ENCODE data around the gene ASB1. TPM values are rescaled to one million over a fixed set of nuclear protein-coding genes. Genes with fewer than 3 reads are reported as not detected.

Gene ASB1
- total and polyA plus RNA-seq, 2 of the 13 experiments (the other 11 are each of a cell fraction or from before 2014, with no cell fraction given), result 48.6 to 49.2 TPM

DNA sequence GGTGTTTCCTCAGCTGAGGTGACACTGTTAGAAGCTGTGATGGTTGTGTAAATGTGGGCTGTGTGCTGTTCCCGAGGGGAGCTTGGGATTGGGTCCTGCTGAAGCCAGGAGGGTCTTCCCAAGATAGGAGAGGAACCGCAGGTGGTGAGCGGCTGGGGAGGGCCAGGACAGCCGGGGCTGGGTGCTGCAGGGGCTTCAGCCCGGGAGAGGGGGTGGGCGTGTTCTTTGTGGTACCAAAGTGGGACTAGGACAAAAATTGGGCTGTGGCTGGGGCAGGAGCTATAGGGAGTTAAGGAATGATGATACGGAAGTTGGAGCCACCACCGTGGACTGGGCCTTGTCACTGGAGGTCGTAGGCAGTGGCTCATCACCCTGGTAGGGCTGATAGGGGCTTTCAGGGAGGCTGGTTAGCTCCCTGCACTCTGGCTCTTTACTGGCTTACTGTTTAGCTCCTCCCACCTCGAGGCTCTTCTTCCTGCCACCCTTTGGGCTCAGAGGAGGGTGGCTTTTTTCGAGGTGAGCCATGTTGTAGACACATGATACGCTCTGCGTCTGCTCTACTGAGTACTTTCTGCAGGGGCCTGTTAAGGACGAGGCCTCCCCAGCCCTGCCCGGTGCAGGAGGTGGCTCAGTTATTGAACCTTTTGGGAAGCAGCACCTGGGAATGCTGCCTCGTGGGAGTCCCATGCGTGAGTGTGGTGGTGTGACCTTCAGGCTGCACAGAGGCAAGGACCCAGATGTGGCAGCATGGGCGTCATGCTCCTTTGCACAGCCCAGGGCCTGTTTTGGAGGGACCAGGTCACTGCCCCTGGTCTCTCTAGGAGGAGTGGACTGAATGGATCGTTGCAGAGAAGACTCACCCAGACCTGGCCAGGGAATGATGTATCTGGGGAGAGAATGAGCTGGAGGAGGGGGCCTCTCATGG is 21.6 kb downstream of the ASB1 start:
- BruUV-seq (replicated peaks), result no TSS peak
- no peaks in the 10 kb centered on the region for H3K9me3 ChIP-seq (ENCODE audit: low read length)
- H3K4me1 ChIP-seq (ENCODE audit: insufficient read depth, low read length), result peaks cover 39% of the 10 kb centered on the region
- DNase-seq (ENCODE audit: low spot score) (no peak), FAIRE-seq (no peak), ATAC-seq (no peak)
- in situ Hi-C loops (cut with HindIII; ENCODE audit: extremely low pct_ligation_motif_present, low pct_unique_long_range_greater_than_20kb) (no loop called here), intact Hi-C loops (cut with micrococcal nuclease; ENCODE audit: unreplicated experiment) (loop anchor here (10.0 kb wide), 1 partner anchor 383 kb away; the partner anchor contains the start of gene SCLY)
- H3K4me3 ChIP-seq (replicated peaks in 1 of 3; ENCODE audit: insufficient read depth in 1 of 3, low read depth in 2 of 3, low read length in 3 of 3), result no peak overlapping the region
- peak overlapping the region; percentile 43; the same call in 1 of the 2 replicates for H3K9ac ChIP-seq (ENCODE audit: insufficient read depth, low read depth, low read length)
- H2AFZ ChIP-seq (ENCODE audit: low read length), result no peak overlapping the region
- WGBS (ENCODE audit: low lambda C conversion rate), result 89% methylated on average over 19 of the region's 19 CpGs
- peaks cover 47 to 81% of the 10 kb centered on the region in 2 experiments for H3K36me3 ChIP-seq (replicated peaks in 1 of 2; ENCODE audit: control insufficient read depth in 1 of 2, insufficient read depth in 2 of 2, low read length in 2 of 2)
- POLR2A ChIA-PET, result interaction anchor here (2.3 kb wide), 1 partner anchor 20 kb away, joined by 11 read pairs; no protein-coding TSS in a partner anchor
- H3K79me2 ChIP-seq (ENCODE audit: insufficient read depth, low read length), result peaks cover 38% of the 10 kb centered on the region
- H3K27me3 ChIP-seq (ENCODE audit: control insufficient read depth in 1 of 2, insufficient read depth in 2 of 2, low read length in 2 of 2), result no peaks in the 10 kb centered on the region
- CTCF ChIA-PET (ENCODE audit: low intra/inter-chr PET ratio, low total read pairs), result no interaction called here
- H4K20me1 ChIP-seq (ENCODE audit: insufficient read depth, low read length), result no peaks in the 10 kb centered on the region
- peak overlapping the region; percentile 89 for H3K27ac ChIP-seq (ENCODE audit: extremely low read length, insufficient read depth, low read length)
- H3K4me2 ChIP-seq (ENCODE audit: low read depth, low read length), result no peak overlapping the region
- TF ChIP-seq MEIS2 (CRISPR knock-in tag; IDR thresholded peaks at IDR 0.05) (no peak), ZNF788 (CRISPR knock-in tag; IDR thresholded peaks at IDR 0.05; ENCODE audit: borderline replicate concordance) (no peak), ZNF776 (CRISPR knock-in tag; IDR thresholded peaks at IDR 0.05) (0 out of 2 replicates have a peak, but pooled peaks have one; percentile 27), ZBTB38 (CRISPR knock-in tag; IDR thresholded peaks at IDR 0.05) (0 out of 2 replicates have a peak, but pooled peaks have one; percentile 16), ZNF501 (CRISPR knock-in tag; IDR thresholded peaks at IDR 0.05) (0 out of 2 replicates have a peak, but pooled peaks have one; percentile 20), KDM5B (CRISPR knock-in tag; IDR thresholded peaks at IDR 0.05; ENCODE audit: borderline replicate concordance) (0 out of 2 replicates have a peak, but pooled peaks have one; percentile 18), CCAR2 (optimal IDR thresholded peaks at IDR 0.05; ENCODE audit: low read depth, low read length) (no peak)
- TF ChIP-seq, protein P1, sequence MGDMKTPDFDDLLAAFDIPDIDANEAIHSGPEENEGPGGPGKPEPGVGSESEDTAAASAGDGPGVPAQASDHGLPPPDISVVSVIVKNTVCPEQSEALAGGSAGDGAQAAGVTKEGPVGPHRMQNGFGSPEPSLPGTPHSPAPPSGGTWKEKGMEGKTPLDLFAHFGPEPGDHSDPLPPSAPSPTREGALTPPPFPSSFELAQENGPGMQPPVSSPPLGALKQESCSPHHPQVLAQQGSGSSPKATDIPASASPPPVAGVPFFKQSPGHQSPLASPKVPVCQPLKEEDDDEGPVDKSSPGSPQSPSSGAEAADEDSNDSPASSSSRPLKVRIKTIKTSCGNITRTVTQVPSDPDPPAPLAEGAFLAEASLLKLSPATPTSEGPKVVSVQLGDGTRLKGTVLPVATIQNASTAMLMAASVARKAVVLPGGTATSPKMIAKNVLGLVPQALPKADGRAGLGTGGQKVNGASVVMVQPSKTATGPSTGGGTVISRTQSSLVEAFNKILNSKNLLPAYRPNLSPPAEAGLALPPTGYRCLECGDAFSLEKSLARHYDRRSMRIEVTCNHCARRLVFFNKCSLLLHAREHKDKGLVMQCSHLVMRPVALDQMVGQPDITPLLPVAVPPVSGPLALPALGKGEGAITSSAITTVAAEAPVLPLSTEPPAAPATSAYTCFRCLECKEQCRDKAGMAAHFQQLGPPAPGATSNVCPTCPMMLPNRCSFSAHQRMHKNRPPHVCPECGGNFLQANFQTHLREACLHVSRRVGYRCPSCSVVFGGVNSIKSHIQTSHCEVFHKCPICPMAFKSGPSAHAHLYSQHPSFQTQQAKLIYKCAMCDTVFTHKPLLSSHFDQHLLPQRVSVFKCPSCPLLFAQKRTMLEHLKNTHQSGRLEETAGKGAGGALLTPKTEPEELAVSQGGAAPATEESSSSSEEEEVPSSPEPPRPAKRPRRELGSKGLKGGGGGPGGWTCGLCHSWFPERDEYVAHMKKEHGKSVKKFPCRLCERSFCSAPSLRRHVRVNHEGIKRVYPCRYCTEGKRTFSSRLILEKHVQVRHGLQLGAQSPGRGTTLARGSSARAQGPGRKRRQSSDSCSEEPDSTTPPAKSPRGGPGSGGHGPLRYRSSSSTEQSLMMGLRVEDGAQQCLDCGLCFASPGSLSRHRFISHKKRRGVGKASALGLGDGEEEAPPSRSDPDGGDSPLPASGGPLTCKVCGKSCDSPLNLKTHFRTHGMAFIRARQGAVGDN (CRISPR knock-in tag; IDR thresholded peaks at IDR 0.05), result peak; percentile 65
- TF ChIP-seq, protein P2, sequence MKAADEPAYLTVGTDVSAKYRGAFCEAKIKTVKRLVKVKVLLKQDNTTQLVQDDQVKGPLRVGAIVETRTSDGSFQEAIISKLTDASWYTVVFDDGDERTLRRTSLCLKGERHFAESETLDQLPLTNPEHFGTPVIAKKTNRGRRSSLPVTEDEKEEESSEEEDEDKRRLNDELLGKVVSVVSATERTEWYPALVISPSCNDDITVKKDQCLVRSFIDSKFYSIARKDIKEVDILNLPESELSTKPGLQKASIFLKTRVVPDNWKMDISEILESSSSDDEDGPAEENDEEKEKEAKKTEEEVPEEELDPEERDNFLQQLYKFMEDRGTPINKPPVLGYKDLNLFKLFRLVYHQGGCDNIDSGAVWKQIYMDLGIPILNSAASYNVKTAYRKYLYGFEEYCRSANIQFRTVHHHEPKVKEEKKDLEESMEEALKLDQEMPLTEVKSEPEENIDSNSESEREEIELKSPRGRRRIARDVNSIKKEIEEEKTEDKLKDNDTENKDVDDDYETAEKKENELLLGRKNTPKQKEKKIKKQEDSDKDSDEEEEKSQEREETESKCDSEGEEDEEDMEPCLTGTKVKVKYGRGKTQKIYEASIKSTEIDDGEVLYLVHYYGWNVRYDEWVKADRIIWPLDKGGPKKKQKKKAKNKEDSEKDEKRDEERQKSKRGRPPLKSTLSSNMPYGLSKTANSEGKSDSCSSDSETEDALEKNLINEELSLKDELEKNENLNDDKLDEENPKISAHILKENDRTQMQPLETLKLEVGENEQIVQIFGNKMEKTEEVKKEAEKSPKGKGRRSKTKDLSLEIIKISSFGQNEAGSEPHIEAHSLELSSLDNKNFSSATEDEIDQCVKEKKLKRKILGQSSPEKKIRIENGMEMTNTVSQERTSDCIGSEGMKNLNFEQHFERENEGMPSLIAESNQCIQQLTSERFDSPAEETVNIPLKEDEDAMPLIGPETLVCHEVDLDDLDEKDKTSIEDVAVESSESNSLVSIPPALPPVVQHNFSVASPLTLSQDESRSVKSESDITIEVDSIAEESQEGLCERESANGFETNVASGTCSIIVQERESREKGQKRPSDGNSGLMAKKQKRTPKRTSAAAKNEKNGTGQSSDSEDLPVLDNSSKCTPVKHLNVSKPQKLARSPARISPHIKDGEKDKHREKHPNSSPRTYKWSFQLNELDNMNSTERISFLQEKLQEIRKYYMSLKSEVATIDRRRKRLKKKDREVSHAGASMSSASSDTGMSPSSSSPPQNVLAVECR (CRISPR knock-in tag; IDR thresholded peaks at IDR 0.05; ENCODE audit: borderline replicate concordance), result 0 out of 2 replicates have a peak, but pooled peaks have one; percentile 20
- TF ChIP-seq, protein P3, sequence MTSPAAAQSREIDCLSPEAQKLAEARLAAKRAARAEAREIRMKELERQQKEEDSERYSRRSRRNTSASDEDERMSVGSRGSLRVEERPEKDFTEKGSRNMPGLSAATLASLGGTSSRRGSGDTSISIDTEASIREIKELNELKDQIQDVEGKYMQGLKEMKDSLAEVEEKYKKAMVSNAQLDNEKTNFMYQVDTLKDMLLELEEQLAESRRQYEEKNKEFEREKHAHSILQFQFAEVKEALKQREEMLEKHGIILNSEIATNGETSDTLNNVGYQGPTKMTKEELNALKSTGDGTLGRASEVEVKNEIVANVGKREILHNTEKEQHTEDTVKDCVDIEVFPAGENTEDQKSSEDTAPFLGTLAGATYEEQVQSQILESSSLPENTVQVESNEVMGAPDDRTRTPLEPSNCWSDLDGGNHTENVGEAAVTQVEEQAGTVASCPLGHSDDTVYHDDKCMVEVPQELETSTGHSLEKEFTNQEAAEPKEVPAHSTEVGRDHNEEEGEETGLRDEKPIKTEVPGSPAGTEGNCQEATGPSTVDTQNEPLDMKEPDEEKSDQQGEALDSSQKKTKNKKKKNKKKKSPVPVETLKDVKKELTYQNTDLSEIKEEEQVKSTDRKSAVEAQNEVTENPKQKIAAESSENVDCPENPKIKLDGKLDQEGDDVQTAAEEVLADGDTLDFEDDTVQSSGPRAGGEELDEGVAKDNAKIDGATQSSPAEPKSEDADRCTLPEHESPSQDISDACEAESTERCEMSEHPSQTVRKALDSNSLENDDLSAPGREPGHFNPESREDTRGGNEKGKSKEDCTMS (CRISPR knock-in tag; conservative IDR thresholded peaks at IDR 0.05), result no peak

Data from HepG2 (cell line).